CD4-positive, alpha-beta T cell treated with Interleukin-17A for 1 hour (primary cell): Measurements from ENCODE around the gene CNTNAP2.

Source experiments
- DNase-seq: peaks from one replicate; pipeline ENCODE4 v3.0.0-alpha.2; 2020

The CNTNAP2 gene

DNA sequence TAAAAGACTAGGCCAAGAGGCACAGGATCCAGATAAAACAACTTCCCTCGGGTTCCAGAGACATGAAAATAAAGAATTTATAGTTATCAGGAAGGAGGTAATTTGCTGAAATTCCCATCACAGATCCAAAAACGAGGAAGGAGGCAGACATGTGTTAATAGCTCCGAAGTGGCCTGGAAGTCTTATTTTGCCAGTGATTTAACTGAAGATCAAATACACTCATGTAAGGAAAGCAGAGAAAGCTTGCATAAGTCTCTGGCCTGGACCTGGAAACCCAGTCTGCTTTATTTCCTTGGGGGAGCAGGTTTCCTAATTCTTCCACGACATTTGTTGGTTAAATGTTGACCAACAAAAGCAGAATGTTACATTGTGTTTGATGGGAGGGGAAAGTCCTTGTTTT lies 1975.3 kb downstream of the CNTNAP2 start:
- no peak for DNase-seq

DNA sequence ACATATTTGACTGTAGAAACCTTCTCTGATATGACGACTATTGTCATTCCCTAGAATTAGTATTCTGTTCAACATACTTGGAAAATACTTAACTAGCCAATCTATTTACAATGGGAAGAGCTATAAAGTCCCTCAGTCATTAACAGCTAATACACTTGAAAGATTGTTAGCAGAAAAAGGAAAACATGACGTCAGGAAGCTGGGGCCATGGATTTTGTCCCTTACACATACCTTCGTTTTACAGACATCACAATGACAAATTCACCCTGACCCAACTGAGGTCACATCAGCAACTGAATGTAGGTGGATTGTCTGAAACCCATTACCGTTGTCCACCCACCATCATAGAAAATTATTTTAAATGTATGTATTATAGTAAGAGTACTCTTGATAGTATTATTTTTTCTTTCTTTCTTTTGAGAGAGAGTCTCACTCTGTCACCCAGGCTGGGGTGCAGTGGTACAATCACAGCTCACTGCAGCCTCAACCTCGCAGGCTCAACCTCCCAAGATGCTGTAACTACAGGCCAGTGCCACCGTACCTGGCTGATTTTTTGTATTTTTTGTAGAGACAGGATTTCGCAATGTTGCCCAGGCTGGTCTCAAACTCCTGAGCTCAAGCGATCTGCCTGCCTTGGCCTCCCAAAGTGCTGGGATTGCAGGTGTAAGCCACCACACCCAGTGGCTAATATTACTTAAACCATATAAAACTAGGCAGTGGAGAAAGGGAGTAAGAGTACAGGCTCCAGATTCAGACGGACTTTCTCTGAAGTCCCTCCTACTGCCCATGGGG lies 1977.0 kb downstream of the CNTNAP2 start:
- DNase-seq: no peak

GRCh38 chr7:148095066-148095465 lies 1978.5 kb downstream of the CNTNAP2 start:
- no peak for DNase-seq

DNA sequence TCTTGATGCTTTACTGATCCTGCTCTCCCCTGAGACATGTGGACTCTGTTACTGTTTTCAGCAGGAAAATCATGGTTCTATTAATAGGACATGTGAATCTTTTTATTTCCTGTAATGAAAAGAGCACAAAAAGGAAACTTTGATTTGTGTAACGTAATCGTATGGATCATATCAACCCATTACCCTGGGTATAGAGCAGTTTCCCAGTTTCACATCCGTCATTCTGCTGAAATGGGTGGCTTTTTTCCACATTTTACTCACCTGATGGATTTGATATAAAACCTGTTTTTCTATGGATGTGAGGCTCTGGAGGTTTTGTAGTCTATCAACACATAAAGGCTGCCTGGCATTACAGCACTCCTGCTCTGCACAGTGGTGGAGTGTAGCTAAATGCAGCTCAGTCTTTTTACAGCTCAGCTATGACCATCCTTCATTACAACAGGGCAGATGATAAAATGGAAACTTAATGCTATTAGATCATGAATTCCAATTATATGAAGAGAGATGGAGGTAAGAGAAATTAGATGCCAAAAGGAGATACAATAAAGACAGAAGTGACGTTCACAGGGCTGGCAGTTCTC lies 1987.6 kb downstream of the CNTNAP2 start:
- no peak for DNase-seq

GRCh38 chr7:148104924-148105323 lies 1988.3 kb downstream of the CNTNAP2 start:
- no peak for DNase-seq

DNA sequence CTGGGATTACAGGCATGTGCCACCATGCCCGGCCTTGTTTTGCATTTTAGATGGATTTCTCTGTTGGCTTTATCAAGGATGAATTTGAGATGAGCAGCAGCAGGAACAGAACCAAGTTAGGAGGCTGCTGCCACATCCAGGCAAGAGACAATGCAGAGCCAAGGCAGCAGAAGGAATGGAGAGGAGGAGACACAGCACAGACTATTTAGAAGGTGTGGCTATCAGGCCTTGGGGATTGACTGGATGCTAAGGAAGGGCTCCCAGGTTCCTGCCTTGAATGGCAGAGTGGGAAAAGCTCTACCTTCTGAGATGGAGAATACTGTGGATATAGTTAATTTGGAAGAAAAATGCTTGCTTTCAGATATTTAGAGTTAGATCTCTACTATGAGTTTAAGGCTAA lies 1989.3 kb downstream of the CNTNAP2 start:
- DNase-seq: no peak

- no peak for DNase-seq
Observed at GRCh38 chr7:148107443-148108127, 1991.0 kb downstream of the CNTNAP2 start.

GRCh38 chr7:148108381-148108780 lies 1991.8 kb downstream of the CNTNAP2 start:
- DNase-seq: no peak

- no peak for DNase-seq
Observed at GRCh38 chr7:148110097-148110868, 1993.7 kb downstream of the CNTNAP2 start.

DNA sequence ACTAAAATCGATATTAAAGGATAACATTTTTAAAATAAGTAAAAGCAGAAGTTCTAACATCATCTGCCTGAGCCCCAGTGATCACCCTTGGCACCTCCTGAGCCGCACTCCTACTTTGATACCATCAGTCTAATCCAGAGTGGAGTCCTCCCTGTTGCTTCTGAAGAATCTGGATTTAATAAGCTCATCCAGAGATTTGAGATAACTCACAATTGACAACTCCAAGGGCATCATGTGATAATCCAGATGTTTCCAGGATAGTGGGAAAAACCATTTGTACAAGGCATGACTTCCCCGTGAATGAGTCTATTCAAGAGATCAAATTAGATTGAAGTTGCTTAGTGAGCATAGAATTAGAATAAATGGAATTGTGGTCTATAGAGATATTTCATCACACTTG lies 1998.2 kb downstream of the CNTNAP2 start:
- no peak for DNase-seq

GRCh38 chr7:148115308-148115707 lies 1998.7 kb downstream of the CNTNAP2 start:
- no peak for DNase-seq

- no peak for DNase-seq
Observed at GRCh38 chr7:148116195-148116594, 1999.6 kb downstream of the CNTNAP2 start.

DNA sequence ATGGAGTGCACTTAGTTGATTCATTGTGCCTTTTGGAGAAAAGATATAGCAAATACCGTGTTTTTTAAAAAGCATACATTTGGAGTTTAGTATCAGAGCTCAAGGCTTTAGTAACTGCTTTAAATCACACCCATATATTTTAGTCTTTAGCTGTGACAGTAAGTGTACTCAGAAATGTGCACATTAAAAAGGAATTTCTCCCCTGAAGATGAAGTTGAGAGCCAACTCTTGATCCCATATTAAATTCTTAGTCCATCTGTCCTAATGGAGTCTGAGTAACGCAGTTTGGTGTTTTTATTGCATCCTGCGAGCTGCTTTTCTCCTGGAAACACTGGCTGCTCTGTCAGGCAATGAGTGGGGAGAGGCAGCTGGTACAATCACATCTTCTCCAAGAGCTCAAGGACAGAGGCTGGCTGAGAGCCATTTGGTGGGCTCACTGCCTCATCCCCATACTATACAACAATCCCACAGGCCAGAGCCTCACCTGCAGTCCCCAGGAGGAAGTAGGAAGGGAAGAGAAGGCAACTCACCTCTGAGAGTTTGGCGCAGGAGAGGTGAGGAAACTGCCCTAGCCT lies 2000.3 kb downstream of the CNTNAP2 start:
- no peak for DNase-seq

DNA sequence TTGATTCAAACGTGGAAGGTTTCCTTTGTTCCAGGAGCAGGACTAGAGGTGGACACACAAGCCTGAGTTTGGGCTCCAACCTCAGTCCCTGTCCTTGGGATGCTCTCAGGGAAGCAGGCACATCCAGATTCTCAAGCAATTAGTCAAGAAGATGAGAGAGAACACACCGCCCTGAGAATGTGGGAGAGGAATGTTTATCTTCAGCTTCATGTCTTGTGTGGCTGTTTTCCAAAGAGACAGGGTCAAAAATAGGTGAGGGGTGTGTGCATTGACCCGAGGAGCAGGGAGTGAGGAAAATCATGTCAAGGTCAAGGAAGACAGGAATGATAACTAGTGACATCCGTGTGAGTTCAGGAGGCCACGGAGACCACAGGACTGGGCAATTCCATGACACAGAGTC lies 2001.8 kb downstream of the CNTNAP2 start:
- DNase-seq: no peak

DNA sequence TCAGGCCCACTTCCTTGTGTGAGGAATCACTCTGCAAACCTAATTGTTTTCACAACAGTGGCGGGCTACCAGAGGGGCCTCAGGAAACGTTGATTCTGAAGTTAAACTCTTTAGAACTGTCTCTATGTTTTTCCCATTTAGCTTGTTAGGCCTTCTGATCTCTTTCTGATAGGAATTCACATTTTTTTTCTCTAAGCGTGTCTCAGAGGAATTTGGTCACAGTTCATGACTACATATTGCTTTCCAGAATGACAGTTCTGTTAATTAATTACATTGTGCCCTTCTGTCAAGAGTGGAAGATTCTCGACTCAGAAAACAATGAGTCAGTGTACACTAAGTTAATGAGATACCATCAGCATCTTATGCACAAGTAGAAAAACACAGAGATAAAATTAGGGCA lies 2004.8 kb downstream of the CNTNAP2 start:
- DNase-seq: no peak

- DNase-seq: no peak
Observed at GRCh38 chr7:148121847-148122246, 2005.2 kb downstream of the CNTNAP2 start.

- no peak for DNase-seq
Observed at GRCh38 chr7:148124477-148124876, 2007.9 kb downstream of the CNTNAP2 start.

GRCh38 chr7:148127374-148127773 lies 2010.8 kb downstream of the CNTNAP2 start:
- DNase-seq: no peak

DNA sequence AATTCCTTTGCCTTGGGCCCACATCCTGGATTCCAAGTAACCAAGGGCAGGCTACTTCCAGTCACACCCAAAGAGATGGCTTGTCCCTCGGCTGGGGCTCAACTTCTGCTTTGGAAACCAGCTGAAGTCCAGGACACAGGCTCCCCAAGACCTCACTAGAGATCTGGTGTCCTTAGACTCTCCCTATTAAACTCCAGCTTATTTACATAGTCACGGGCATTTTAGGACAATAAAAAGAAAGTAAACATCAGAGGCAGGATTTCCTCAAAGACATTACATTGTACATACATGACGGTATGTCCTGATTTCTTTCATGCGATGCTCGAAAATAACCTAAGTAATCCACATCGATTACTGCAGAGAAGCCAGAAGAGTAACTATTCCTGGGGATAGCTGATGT lies 2012.4 kb downstream of the CNTNAP2 start:
- DNase-seq: no peak

DNA sequence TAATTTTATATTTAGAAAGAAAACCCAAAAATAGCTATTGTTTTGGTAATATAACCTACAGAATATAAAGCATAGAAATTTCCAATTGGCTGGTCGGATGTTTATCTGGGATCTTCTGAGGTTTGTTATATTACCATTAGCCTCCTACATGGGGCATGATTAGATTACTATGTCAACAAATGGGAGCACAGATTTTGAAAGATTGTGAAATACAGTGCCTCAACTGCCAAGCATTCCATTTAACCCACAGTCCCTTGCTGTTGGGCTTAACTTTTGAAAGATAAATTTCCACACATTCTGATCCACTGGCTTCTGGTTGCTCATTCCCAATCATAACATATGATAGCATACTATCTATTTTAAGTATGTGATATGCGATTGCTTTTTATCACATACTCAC lies 2018.5 kb downstream of the CNTNAP2 start:
- no peak for DNase-seq

GRCh38 chr7:148135997-148136396 lies 2019.4 kb downstream of the CNTNAP2 start:
- no peak for DNase-seq

GRCh38 chr7:148142660-148143248 lies 2026.2 kb downstream of the CNTNAP2 start:
- DNase-seq: no peak

GRCh38 chr7:148144827-148145226 lies 2028.2 kb downstream of the CNTNAP2 start:
- DNase-seq: no peak
